Pulmonary artery endothelial cell (primary cell): ENCODE measurements around the gene SLC9A2. TPM values are rescaled to one million over a fixed set of nuclear protein-coding genes. Genes with fewer than 3 reads are reported as not detected.

Experiments used
- DNase-seq: peaks from one replicate; pipeline ENCODE4 v3.0.0-alpha.2; 2011; ENCODE audit warnings: low read depth, low spot score
- total RNA-seq: library from RNA; depleted of rRNA; stranded (reverse); fragments of >200 nt; gene quantifications from 2 replicates; pipeline ENCODE4 v1.2.3, GENCODE V29; 2014

SLC9A2 gene
- total RNA-seq, 1 donor from 2014 or later = not detected

DNA sequence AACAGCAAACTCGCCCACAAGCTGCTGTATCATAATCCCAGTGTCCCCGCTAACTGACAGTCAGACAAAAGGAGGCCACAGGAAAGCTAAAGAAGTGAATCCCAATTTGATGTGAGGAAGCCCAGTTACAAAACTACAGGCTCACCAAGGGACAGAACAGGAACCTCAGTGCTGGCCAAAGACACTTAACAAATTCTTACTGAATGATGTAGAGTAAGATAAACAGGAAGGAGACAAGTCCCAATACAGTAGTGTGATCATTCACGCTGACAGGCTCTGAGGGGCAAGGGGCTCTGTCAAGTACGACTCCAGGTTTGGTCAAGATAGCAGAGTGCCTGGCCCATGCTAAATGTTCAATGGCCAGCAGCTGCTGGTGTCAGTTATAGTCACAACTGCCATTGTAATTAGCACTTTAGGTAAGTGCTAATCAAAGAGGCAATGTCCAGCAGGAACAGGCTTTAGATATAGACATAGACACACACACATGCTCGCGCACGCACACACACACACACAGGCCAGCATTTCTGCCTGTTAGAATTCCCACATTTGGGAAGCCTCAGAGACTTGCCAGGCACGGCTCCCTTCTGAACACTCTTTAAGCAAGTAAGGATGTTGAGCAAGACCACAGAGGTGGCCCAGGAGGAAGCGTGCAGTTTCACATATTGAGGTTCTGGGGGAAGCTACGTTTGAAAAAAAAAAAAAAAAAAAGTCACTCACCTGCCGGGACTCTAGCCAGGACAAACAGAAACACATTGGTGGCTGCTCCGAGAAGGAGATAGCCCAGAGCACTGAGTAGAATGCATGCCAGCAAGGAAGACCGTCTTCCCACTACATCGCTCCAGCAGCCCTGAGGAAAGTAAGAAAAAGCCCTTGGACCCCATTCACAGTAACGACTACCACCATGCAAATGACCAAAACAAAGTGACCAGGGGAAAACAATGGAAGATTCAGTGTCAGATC, 107.1 kb downstream of the SLC9A2 start:
- DNase-seq = no peak

DNA sequence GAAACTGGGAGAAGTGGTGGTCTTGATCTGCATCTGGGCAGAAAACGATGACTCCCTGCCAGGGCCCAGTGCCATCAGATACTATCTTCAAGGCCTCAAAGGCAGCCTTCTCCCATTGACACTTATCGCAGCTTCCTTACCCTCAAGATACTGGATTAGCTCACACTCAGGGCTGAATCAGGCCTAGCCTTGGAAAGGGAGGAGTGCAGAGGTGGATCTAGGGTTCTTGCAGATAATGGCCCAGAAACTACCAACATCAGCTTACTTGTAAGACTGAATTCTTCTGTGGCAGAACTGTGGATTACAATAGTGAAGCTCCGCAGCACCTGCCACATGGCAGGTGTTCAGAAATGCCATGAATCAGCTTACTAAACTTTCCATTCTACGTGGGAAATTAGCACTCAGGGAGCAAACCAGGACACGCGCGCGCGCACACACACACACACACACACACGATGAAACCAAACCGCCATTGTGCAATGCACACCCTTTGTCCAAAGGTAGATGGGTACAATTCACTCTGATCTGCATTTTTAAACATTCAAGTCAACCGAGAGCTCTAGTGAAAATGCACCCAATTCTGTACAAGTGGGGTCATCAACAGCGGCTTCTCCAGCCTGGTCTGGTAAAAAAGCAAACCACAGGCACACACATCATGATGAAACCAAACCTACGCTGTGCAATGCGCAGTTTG, 116.2 kb downstream of the SLC9A2 start:
- no peak for DNase-seq

GRCh38 chr2:102736110-102736409, 116.7 kb downstream of the SLC9A2 start:
- DNase-seq = no peak

- DNase-seq = no peak
Measured at GRCh38 chr2:102736410-102737409, 117.4 kb downstream of the SLC9A2 start.

GRCh38 chr2:102737431-102737830, 118.1 kb downstream of the SLC9A2 start:
- no peak for DNase-seq

- DNase-seq = no peak
Measured at GRCh38 chr2:102743259-102743658, 123.9 kb downstream of the SLC9A2 start.

DNA sequence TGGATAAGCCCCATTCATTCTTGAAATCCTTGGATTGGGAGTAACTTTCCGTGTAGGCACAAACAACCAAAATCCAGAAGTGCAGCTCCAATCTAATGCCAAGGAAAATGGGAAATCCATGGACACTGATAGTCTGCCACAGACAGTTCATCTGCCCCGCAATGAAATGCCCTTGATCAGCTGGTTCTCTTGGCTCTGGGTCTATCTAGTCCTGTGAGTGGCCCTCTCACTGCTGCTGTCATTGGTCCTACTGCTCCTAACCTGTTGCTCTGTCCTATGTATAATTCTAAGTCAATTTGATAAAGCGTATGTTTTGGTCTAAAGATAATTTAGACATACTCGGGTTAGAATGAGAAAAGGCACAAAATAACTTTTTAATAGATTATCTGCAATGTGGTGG, 128.8 kb downstream of the SLC9A2 start:
- no peak for DNase-seq

DNA sequence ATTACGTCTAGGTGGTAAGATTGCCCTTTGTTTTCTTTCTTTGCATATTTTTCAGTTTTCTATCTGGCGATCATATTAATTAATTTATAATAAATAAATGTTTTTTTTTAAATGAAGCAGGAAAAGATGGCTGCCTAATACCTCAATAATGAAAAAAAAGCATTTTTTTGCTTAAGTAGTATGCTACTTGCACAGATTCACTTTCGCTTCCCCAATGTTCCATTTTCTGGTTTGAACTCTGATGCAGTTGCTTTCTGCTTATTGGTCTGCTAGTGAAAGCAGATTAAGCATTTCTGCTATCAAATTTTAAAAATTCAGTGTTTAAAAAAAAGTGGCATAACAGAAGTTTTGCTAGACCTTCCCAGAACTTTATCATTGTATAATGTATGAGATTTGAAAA, 130.6 kb downstream of the SLC9A2 start:
- DNase-seq = no peak

DNA sequence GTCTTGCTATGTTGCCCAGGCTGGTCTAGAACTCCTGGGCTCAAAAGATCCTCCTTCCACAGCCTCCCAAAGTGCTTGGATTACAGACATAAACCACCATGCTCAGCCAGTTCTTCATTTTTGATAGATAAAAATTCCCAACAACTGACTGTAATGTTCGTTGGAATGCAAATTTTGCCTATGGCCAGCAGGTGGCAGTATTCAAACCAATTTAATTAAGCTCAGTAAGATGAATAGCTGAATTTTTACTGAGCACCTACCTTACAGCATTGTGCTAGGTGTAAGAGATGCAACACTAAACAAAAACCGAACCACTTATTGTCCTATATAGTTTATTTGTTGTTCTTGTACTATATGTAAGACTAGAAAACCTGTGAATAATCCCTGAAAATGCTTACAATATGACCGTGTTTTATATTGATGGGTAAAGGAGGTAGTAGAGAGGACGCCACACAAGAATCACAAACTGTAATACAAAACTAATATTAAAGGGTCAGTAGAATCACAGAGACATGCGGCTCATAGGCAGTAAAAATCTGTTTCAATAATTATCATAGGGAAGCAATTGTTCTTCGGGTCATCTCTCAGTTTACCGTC, 134.3 kb downstream of the SLC9A2 start:
- DNase-seq = no peak

GRCh38 chr2:102754456-102755145, 135.2 kb downstream of the SLC9A2 start:
- DNase-seq = no peak

GRCh38 chr2:102755284-102755683, 135.9 kb downstream of the SLC9A2 start:
- no peak for DNase-seq

DNA sequence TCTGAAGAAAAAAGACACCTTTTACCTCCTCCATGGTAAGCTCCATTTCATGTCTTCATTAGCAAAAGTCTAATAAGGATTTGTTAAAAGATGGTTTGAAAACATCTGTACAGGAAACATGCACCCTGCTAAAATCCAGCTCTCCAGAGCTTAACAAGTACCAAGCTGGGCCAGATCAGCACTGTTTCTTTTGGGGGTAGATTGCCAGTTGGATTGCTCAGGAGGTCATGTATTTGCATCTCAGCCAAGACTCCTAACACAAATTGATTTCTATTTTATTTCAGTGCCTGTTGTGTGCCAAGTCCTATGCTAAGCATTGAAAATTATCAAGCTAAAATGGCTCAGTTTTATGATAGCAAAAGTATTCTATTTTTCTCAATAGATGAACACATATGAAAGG, 139.1 kb downstream of the SLC9A2 start:
- DNase-seq = no peak

Other genes starting within 250 kb of the SLC9A2 start
- gene IL18RAP, start 196.4 kb upstream of the SLC9A2 start, total RNA-seq = under 0.01 TPM in 1 of 2 replicates, not detected in the other
- not detected in 2 replicates for gene SLC9A4, start 146.3 kb upstream of the SLC9A2 start, total RNA-seq
- 0.95 and 1.2 TPM in 2 replicates for gene TMEM182, start 142.5 kb downstream of the SLC9A2 start, total RNA-seq